GM23338 (cell line): ENCODE results near the gene VSIG10. TPM values are rescaled to one million over a fixed set of nuclear protein-coding genes. Genes with fewer than 3 reads are reported as not detected.

Experiments
- ATAC-seq: fragments of 200-7000 bp; cut with Tn5 transposase; 3 replicates; pipeline ENCODE4 v1.9.1; 2020
- DNase-seq: peaks from one replicate; pipeline ENCODE4 v3.0.0-alpha.2; 2015; ENCODE audit warnings: low spot score
- H2AFZ ChIP-seq: fragments of 200-600 bp; sonication (generic); 2 replicates; pipeline ENCODE4 v1.8.0; 2016; ENCODE audit warnings: antibody characterized with exemption, mild to moderate bottlenecking, moderate library complexity
- H3F3A ChIP-seq: fragments of 200-600 bp; sonication (generic); replicated peaks from 2 replicates; pipeline ENCODE4 v1.8.0; 2017; ENCODE audit warnings: antibody characterized with exemption, mixed run types, low read depth
- H3K27ac ChIP-seq: fragments of 200-600 bp; sonication (generic); 2 replicates; pipeline ENCODE4 v1.6.1; 2016; ENCODE audit warnings: low read depth
- H3K27me3 ChIP-seq: fragments of 200-600 bp; sonication (generic); 2 replicates; pipeline ENCODE4 v1.8.0; 2016; ENCODE audit warnings: mild to moderate bottlenecking, mixed run types, moderate library complexity; ENCODE audit not compliant: insufficient read depth
- H3K36me3 ChIP-seq: fragments of 200-600 bp; sonication (generic); 2 replicates; pipeline ENCODE4 v1.8.0; 2016; ENCODE audit warnings: mild to moderate bottlenecking; ENCODE audit not compliant: insufficient read depth
- H3K4me1 ChIP-seq: fragments of 200-600 bp; sonication (generic); 2 replicates; pipeline ENCODE4 v1.8.0; 2016; ENCODE audit warnings: mild to moderate bottlenecking, moderate library complexity; ENCODE audit not compliant: insufficient read depth
- H3K4me2 ChIP-seq: fragments of 200-600 bp; sonication (generic); 2 replicates; pipeline ENCODE4 v1.7.1; 2017; ENCODE audit warnings: mixed run types
- H3K4me3 ChIP-seq: fragments of 200-600 bp; sonication (generic); 2 replicates; pipeline ENCODE4 v1.6.1; 2016; ENCODE audit warnings: mixed run types
- H3K79me2 ChIP-seq: fragments of 200-600 bp; sonication (generic); replicated peaks from 2 replicates; pipeline ENCODE4 v1.8.0; 2017; ENCODE audit warnings: mild to moderate bottlenecking; ENCODE audit not compliant: insufficient read depth
- H3K9me2 ChIP-seq: fragments of 200-600 bp; sonication (generic); 2 replicates; pipeline ENCODE4 v1.8.0; 2017; ENCODE audit not compliant: insufficient read depth
- H4K20me1 ChIP-seq: fragments of 200-600 bp; sonication (generic); replicated peaks from 2 replicates; pipeline ENCODE4 v1.8.0; 2017; ENCODE audit warnings: mild to moderate bottlenecking; ENCODE audit not compliant: insufficient read depth
- H3K27ac Mint-ChIP-seq: 2 replicates; pipeline ENCODE4 v1.8.0; 2020; ENCODE audit warnings: inconsistent platforms, mild to moderate bottlenecking, moderate library complexity, mixed read lengths
- H3K27me3 Mint-ChIP-seq: 3 replicates; pipeline ENCODE4 v1.8.0; 2022; ENCODE audit warnings: low read depth, mild to moderate bottlenecking, moderate library complexity, mixed read lengths, inconsistent platforms; ENCODE audit not compliant: insufficient read depth, poor library complexity
- H3K36me3 Mint-ChIP-seq: 3 replicates; pipeline ENCODE4 v1.8.0; 2021; ENCODE audit warnings: low read depth, mild to moderate bottlenecking, inconsistent platforms, moderate library complexity, mixed read lengths
- H3K4me1 Mint-ChIP-seq: 3 replicates; pipeline ENCODE4 v1.8.0; 2020; ENCODE audit warnings: mild to moderate bottlenecking, inconsistent platforms, mixed read lengths
- H3K4me3 Mint-ChIP-seq: 3 replicates; pipeline ENCODE4 v1.8.0; 2021; ENCODE audit warnings: moderate library complexity, mild to moderate bottlenecking, inconsistent platforms, mixed read lengths
- H3K9me3 Mint-ChIP-seq: 3 replicates; pipeline ENCODE4 v1.8.0; 2020; ENCODE audit warnings: moderate library complexity, mild to moderate bottlenecking, inconsistent platforms, mixed read lengths
- CREB1 ChIP-seq: fragments of 250-450 bp; sonication (Bioruptor Pico); IDR thresholded peaks from 2 replicates; pipeline ENCODE4 v1.5.0; 2020; ENCODE audit warnings: low read depth, mild to moderate bottlenecking, moderate library complexity
- CTCF ChIP-seq, 2 experiments: fragments of 200-600 bp in 1 of 2; sonication (generic) in 1 of 2; conservative IDR thresholded peaks; 2 replicates each; pipeline versions ENCODE4 v1.5.1 to v1.6.1; 2016 to 2017; ENCODE audit warnings: antibody characterized with exemption in 2 of 2, low read depth in 2 of 2, mild to moderate bottlenecking in 2 of 2, moderate library complexity in 1 of 2
- EZH2 ChIP-seq: fragments of 200-600 bp; sonication (generic); IDR thresholded peaks from one replicate; pipeline ENCODE4 v1.8.0; 2017; ENCODE audit warnings: antibody characterized with exemption, mild to moderate bottlenecking, low read depth; ENCODE audit not compliant: unreplicated experiment
- EZH2phosphoT487 ChIP-seq: fragments of 200-600 bp; sonication (generic); IDR thresholded peaks from one replicate; pipeline ENCODE4 v1.8.1; 2018; ENCODE audit warnings: antibody characterized with exemption; ENCODE audit not compliant: unreplicated experiment
- JUNB ChIP-seq: IDR thresholded peaks from one replicate; pipeline ENCODE4 v1.6.1; 2016; ENCODE audit warnings: antibody characterized with exemption; ENCODE audit not compliant: unreplicated experiment
- NANOG ChIP-seq: IDR thresholded peaks from 2 replicates; pipeline ENCODE4 v1.6.1; 2016; ENCODE audit warnings: antibody characterized with exemption, borderline replicate concordance
- POLR2AphosphoS5 ChIP-seq: IDR thresholded peaks from 2 replicates; pipeline ENCODE4 v1.6.1; 2016; ENCODE audit warnings: antibody characterized with exemption, low read depth
- STAT1 ChIP-seq: IDR thresholded peaks from one replicate; pipeline ENCODE4 v1.6.1; 2016; ENCODE audit warnings: antibody characterized with exemption; ENCODE audit not compliant: unreplicated experiment
- ZNF114 ChIP-seq: fragments of 250-450 bp; sonication (Bioruptor Pico); IDR thresholded peaks from 2 replicates; pipeline ENCODE4 v1.5.0; 2020; ENCODE audit warnings: mild to moderate bottlenecking, moderate library complexity
- ZNF331 ChIP-seq: fragments of 250-450 bp; sonication (Bioruptor Pico); IDR thresholded peaks from 2 replicates; pipeline ENCODE4 v1.5.0; 2020; ENCODE audit warnings: low read depth, mild to moderate bottlenecking, moderate library complexity
- polyA plus RNA-seq: library from polyadenylated mRNA; unstranded; fragments of >200 nt; fragmentation: Nextera tagmentation; extraction: Ambion mirVana; gene quantifications from 2 replicates; pipeline ENCODE4 v1.2.1, GENCODE V29; 2016
- total RNA-seq: library from RNA; depleted of rRNA; stranded (reverse); fragments of >200 nt; shearing (Covaris generic); gene quantifications from 2 replicates; pipeline ENCODE4 v1.2.3, GENCODE V29; 2014
- TF ChIP-seq, protein P1 (sequence below): IDR thresholded peaks from one replicate; pipeline ENCODE4 v1.6.1; 2018; ENCODE audit warnings: antibody characterized with exemption; ENCODE audit not compliant: unreplicated experiment
- TF ChIP-seq, protein P2 (sequence below): IDR thresholded peaks from 2 replicates; pipeline ENCODE4 v1.6.1; 2016; ENCODE audit warnings: antibody characterized with exemption

Gene VSIG10
- total and polyA plus RNA-seq, 2 experiments from 2014 or later: 52.1 to 98.5 TPM

- TF ChIP-seq, protein P1, sequence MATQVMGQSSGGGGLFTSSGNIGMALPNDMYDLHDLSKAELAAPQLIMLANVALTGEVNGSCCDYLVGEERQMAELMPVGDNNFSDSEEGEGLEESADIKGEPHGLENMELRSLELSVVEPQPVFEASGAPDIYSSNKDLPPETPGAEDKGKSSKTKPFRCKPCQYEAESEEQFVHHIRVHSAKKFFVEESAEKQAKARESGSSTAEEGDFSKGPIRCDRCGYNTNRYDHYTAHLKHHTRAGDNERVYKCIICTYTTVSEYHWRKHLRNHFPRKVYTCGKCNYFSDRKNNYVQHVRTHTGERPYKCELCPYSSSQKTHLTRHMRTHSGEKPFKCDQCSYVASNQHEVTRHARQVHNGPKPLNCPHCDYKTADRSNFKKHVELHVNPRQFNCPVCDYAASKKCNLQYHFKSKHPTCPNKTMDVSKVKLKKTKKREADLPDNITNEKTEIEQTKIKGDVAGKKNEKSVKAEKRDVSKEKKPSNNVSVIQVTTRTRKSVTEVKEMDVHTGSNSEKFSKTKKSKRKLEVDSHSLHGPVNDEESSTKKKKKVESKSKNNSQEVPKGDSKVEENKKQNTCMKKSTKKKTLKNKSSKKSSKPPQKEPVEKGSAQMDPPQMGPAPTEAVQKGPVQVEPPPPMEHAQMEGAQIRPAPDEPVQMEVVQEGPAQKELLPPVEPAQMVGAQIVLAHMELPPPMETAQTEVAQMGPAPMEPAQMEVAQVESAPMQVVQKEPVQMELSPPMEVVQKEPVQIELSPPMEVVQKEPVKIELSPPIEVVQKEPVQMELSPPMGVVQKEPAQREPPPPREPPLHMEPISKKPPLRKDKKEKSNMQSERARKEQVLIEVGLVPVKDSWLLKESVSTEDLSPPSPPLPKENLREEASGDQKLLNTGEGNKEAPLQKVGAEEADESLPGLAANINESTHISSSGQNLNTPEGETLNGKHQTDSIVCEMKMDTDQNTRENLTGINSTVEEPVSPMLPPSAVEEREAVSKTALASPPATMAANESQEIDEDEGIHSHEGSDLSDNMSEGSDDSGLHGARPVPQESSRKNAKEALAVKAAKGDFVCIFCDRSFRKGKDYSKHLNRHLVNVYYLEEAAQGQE: no peak
- TF ChIP-seq CTCF (conservative IDR thresholded peaks at IDR 0.05; ENCODE audit: low read depth in 2 of 2) (no peak), CREB1 (CRISPR knock-in tag) (no peak)
These were observed 44.9 kb downstream of the VSIG10 start (continued) for GRCh38 chr12:118058881-118059280.

GRCh38 chr12:118058227-118058626, 45.6 kb downstream of the VSIG10 start:
- Histone ChIP-seq H2AFZ (no peak overlapping the region), H3K4me3 (no peak overlapping the region), H3K27me3 (no peaks in the 10 kb centered on the region), H4K20me1 (peaks cover 12% of the 10 kb centered on the region; the same call in 1 of the 2 replicates), H3K4me2 (no peak overlapping the region), H3K36me3 (no peaks in the 10 kb centered on the region), H3K79me2 (peaks cover 59% of the 10 kb centered on the region), H3K4me1 (peaks cover 16% of the 10 kb centered on the region), H3F3A (peaks cover 26% of the 10 kb centered on the region), H3K9me2 (no peaks in the 10 kb centered on the region), H3K27ac (no peak overlapping the region)
- Mint-ChIP-seq H3K4me3 (no peak overlapping the region), H3K27me3 (peaks cover 22% of the 10 kb centered on the region), H3K36me3 (peaks cover 12% of the 10 kb centered on the region), H3K9me3 (peaks cover 4% of the 10 kb centered on the region; the same call in 1 of the 3 replicates), H3K4me1 (peaks cover 31% of the 10 kb centered on the region), H3K27ac (no peak overlapping the region)
- ATAC-seq (no peak), DNase-seq (no peak)
- TF ChIP-seq EZH2phosphoT487 (no peak), CREB1 (CRISPR knock-in tag) (no peak), JUNB (no peak), STAT1 (no peak), ZNF331 (CRISPR knock-in tag) (no peak), POLR2AphosphoS5 (no peak), ZNF114 (CRISPR knock-in tag) (no peak), NANOG (no peak), EZH2 (no peak)
- TF ChIP-seq, protein P2, sequence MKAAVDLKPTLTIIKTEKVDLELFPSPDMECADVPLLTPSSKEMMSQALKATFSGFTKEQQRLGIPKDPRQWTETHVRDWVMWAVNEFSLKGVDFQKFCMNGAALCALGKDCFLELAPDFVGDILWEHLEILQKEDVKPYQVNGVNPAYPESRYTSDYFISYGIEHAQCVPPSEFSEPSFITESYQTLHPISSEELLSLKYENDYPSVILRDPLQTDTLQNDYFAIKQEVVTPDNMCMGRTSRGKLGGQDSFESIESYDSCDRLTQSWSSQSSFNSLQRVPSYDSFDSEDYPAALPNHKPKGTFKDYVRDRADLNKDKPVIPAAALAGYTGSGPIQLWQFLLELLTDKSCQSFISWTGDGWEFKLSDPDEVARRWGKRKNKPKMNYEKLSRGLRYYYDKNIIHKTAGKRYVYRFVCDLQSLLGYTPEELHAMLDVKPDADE: no peak
- TF ChIP-seq, protein P1: no peak
